ENCODE results near the gene PEX10. TPM values are rescaled to one million over a fixed set of nuclear protein-coding genes. Genes with fewer than 3 reads are reported as not detected.

Gene PEX10
- total RNA-seq, 2 donors from 2014 or later = 12.1 to 27.9 TPM

GRCh38 chr1:2404142-2404889, 8.0 kb downstream of the PEX10 start:
- TF ChIP-seq, protein P1, sequence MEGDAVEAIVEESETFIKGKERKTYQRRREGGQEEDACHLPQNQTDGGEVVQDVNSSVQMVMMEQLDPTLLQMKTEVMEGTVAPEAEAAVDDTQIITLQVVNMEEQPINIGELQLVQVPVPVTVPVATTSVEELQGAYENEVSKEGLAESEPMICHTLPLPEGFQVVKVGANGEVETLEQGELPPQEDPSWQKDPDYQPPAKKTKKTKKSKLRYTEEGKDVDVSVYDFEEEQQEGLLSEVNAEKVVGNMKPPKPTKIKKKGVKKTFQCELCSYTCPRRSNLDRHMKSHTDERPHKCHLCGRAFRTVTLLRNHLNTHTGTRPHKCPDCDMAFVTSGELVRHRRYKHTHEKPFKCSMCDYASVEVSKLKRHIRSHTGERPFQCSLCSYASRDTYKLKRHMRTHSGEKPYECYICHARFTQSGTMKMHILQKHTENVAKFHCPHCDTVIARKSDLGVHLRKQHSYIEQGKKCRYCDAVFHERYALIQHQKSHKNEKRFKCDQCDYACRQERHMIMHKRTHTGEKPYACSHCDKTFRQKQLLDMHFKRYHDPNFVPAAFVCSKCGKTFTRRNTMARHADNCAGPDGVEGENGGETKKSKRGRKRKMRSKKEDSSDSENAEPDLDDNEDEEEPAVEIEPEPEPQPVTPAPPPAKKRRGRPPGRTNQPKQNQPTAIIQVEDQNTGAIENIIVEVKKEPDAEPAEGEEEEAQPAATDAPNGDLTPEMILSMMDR (IDR thresholded peaks at IDR 0.05) = no peak
- peaks cover 64% of the 10 kb centered on the region for H3K36me3 ChIP-seq
- no peak overlapping the region for H3K27ac ChIP-seq

DNA sequence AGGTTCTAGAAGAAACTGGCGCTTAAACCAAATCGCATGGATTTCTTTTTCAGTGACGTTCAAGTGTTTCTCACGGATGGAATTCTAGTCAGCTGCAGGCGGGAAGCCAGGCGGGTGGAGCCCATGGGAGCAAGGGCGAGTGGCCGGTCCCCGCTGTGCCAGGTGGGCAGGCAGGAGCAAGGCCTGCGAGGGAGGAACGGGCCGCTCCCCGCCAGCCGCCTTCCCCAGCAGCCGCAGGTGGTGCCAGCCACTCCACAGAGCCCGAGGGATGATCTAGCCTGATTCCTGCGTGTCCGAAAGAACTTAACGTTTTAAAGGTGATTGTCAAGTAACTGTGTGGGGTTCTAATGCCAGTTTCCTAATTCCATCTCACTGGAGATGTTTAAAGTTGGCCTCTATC, 9.1 kb downstream of the PEX10 start:
- peaks cover 67% of the 10 kb centered on the region for H3K36me3 ChIP-seq
- TF ChIP-seq, protein P1 (IDR thresholded peaks at IDR 0.05) = no peak
- DNase-seq (ENCODE audit: low spot score) = no peak

More at GRCh38 chr1:2404142-2404889, 8.0 kb downstream of the PEX10 start:
- ATAC-seq (ENCODE audit: insufficient number of reproducible peaks, low FRiP score, low read depth) (no peak), DNase-seq (ENCODE audit: low spot score) (no peak)
- no peaks in the 10 kb centered on the region for H3K4me1 ChIP-seq (ENCODE audit: control insufficient read depth in 1 of 2, low read depth in 2 of 2)
- H3K9me3 ChIP-seq = no peaks in the 10 kb centered on the region
- no peak overlapping the region for H3K4me3 ChIP-seq
- H3K27me3 ChIP-seq (replicated peaks; ENCODE audit: insufficient read depth) = no peaks in the 10 kb centered on the region

GRCh38 chr1:2402420-2402819, 9.9 kb downstream of the PEX10 start:
- peaks cover 68% of the 10 kb centered on the region for H3K36me3 ChIP-seq

More for the DNA sequence above, 9.1 kb downstream of the PEX10 start:
- Histone ChIP-seq H3K9me3 (no peaks in the 10 kb centered on the region), H3K4me3 (no peak overlapping the region), H3K4me1 (ENCODE audit: control insufficient read depth in 1 of 2, low read depth in 2 of 2) (no peaks in the 10 kb centered on the region), H3K27ac (no peak overlapping the region), H3K27me3 (replicated peaks; ENCODE audit: insufficient read depth) (no peaks in the 10 kb centered on the region)
- ATAC-seq (ENCODE audit: insufficient number of reproducible peaks, low FRiP score, low read depth) = no peak

GRCh38 chr1:2400950-2401649, 11.3 kb downstream of the PEX10 start:
- no peaks in the 10 kb centered on the region for H3K27me3 ChIP-seq (replicated peaks; ENCODE audit: insufficient read depth)
- no peak overlapping the region for H3K27ac ChIP-seq
- TF ChIP-seq, protein P1 (IDR thresholded peaks at IDR 0.05) = no peak
- ATAC-seq (ENCODE audit: insufficient number of reproducible peaks, low FRiP score, low read depth) (no peak), DNase-seq (ENCODE audit: low spot score) (no peak)
- H3K36me3 ChIP-seq = peaks cover 69% of the 10 kb centered on the region
- H3K9me3 ChIP-seq = no peaks in the 10 kb centered on the region
- H3K4me3 ChIP-seq = no peak overlapping the region
- no peaks in the 10 kb centered on the region for H3K4me1 ChIP-seq (ENCODE audit: control insufficient read depth in 1 of 2, low read depth in 2 of 2)

More at GRCh38 chr1:2402420-2402819, 9.9 kb downstream of the PEX10 start:
- H3K9me3 ChIP-seq = no peaks in the 10 kb centered on the region
- no peaks in the 10 kb centered on the region for H3K27me3 ChIP-seq (replicated peaks; ENCODE audit: insufficient read depth)
- no peak overlapping the region for H3K4me3 ChIP-seq
- TF ChIP-seq, protein P1 (IDR thresholded peaks at IDR 0.05) = no peak
- no peak overlapping the region for H3K27ac ChIP-seq
- H3K4me1 ChIP-seq (ENCODE audit: control insufficient read depth in 1 of 2, low read depth in 2 of 2) = no peaks in the 10 kb centered on the region
- DNase-seq (ENCODE audit: low spot score) (no peak), ATAC-seq (ENCODE audit: insufficient number of reproducible peaks, low FRiP score, low read depth) (no peak)

- Histone ChIP-seq H3K27me3 (replicated peaks; ENCODE audit: insufficient read depth) (no peaks in the 10 kb centered on the region), H3K27ac (no peak overlapping the region), H3K36me3 (peaks cover 71% of the 10 kb centered on the region), H3K4me1 (ENCODE audit: control insufficient read depth in 1 of 2, low read depth in 2 of 2) (no peaks in the 10 kb centered on the region), H3K4me3 (no peak overlapping the region), H3K9me3 (no peaks in the 10 kb centered on the region)
- ATAC-seq (ENCODE audit: insufficient number of reproducible peaks, low FRiP score, low read depth) = no peak
- TF ChIP-seq, protein P1 (IDR thresholded peaks at IDR 0.05) = no peak
- no peak for DNase-seq (ENCODE audit: low spot score)
Observed at GRCh38 chr1:2400576-2400909, 11.8 kb downstream of the PEX10 start.

Measured in thoracic aorta (tissue), 2 donors.